Activated CD4-positive, CD25-positive, alpha-beta regulatory T cell treated with anti-CD3 and anti-CD28 coated beads, Interleukin-2, amount 50 U/mL, for 16 hours (primary cell): ENCODE data around the gene PDF.
A peak's percentile ranks its signal among the peaks of the same experiment; 100 is the strongest.
"Not testable (repeated sequence)": the region's sequence is repeated elsewhere in the genome, so short reads cannot be mapped to it uniquely, and the experiment has no call there.

Experiments used
- DNase-seq: peaks from one replicate; pipeline ENCODE4 v3.0.0-alpha.2; 2020; ENCODE audit warnings: low read depth, low spot score

PDF gene

GRCh38 chr16:69330286-69331109 is at the start of gene PDF:
PDF (minus strand) TSS chr16:69330588; CDS start chr16:69330570, 18 bp downstream.
- peak; percentile 71 for DNase-seq

GRCh38 chr16:69378760-69379159 is 48.4 kb upstream of the PDF start:
- no peak for DNase-seq

- no peak for DNase-seq
Measured at GRCh38 chr16:69378036-69378435, 47.6 kb upstream of the PDF start.

GRCh38 chr16:69376393-69377059 is 46.1 kb upstream of the PDF start:
- no peak for DNase-seq

- no peak for DNase-seq
Measured at GRCh38 chr16:69373019-69373418, 42.6 kb upstream of the PDF start.

- no peak for DNase-seq
Measured at GRCh38 chr16:69371564-69371963, 41.2 kb upstream of the PDF start.

GRCh38 chr16:69368866-69369265 is 38.5 kb upstream of the PDF start:
- no peak for DNase-seq

GRCh38 chr16:69367980-69368379 is 37.6 kb upstream of the PDF start:
- no peak for DNase-seq

- DNase-seq: no peak
Measured at GRCh38 chr16:69366431-69366830, 36.0 kb upstream of the PDF start.

- DNase-seq: no peak
Measured at GRCh38 chr16:69365901-69366300, 35.5 kb upstream of the PDF start.

GRCh38 chr16:69364088-69364487 is 33.7 kb upstream of the PDF start:
- no peak for DNase-seq

- DNase-seq: no peak
Measured at GRCh38 chr16:69363281-69363717, 32.9 kb upstream of the PDF start.

- not testable (repeated sequence) for DNase-seq
Measured at GRCh38 chr16:69360070-69360469, 29.7 kb upstream of the PDF start.

- DNase-seq: no peak
Measured at GRCh38 chr16:69351309-69352027, 21.1 kb upstream of the PDF start, which contains the start of gene TMED6. TMED6 (minus strand) TSS chr16:69351786; CDS start chr16:69351753, 33 bp downstream.

GRCh38 chr16:69350536-69351133 is 20.2 kb upstream of the PDF start:
- DNase-seq: no peak

- no peak for DNase-seq
Measured at GRCh38 chr16:69349536-69349935, 19.1 kb upstream of the PDF start.

GRCh38 chr16:69348222-69348621 is 17.8 kb upstream of the PDF start:
- DNase-seq: no peak

- no peak for DNase-seq
Measured at GRCh38 chr16:69346683-69347082, 16.3 kb upstream of the PDF start.

- no peak for DNase-seq
Measured at GRCh38 chr16:69345923-69346322, 15.5 kb upstream of the PDF start.

GRCh38 chr16:69344171-69344570 is 13.8 kb upstream of the PDF start:
- no peak for DNase-seq

- DNase-seq: no peak
Measured at GRCh38 chr16:69340095-69340644, 9.8 kb upstream of the PDF start.
